Breast epithelium (tissue), 3 donors: ENCODE data around the gene TEC.

Experiments used
- POLR2A ChIP-seq: fragments of 450-650 bp; IDR thresholded peaks from one replicate; pipeline ENCODE4 v1.6.1; 2016; ENCODE audit warnings: antibody characterized with exemption, mild to moderate bottlenecking, moderate library complexity
- POLR2AphosphoS5 ChIP-seq, 3 donors: sonication (generic); formaldehyde crosslinking; IDR thresholded peaks; one replicate each; pipeline ENCODE4 v1.6.1; 2017; ENCODE audit warnings: antibody characterized with exemption in 3 of 3
- TF ChIP-seq, protein P1 (sequence below), 3 donors: fragments of 450-650 bp; IDR thresholded peaks; one replicate each; pipeline ENCODE4 v1.5.1; 2016 to 2017; ENCODE audit warnings: antibody characterized with exemption in 3 of 3, mild to moderate bottlenecking in 3 of 3, moderate library complexity in 3 of 3

DNA sequence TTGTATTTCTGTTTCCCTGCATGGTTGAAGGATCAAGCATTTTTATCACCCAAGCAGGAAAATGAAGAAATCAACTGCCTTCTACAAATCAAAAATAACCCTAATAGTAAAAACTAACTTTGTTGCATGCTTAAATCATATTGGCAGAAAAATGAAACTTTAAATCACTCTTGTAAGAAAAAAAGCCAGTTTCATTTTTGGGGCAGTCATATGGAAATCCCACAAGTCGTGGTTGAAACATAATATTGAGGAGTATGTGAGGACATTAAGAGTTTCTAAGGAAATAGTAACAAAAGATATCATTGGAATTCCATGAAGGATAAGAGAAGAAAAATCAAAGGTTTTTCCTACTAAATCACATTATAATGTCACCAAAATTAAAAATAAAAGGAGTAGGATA, 8.4 kb downstream of the TEC start:
- TF ChIP-seq, protein P1, sequence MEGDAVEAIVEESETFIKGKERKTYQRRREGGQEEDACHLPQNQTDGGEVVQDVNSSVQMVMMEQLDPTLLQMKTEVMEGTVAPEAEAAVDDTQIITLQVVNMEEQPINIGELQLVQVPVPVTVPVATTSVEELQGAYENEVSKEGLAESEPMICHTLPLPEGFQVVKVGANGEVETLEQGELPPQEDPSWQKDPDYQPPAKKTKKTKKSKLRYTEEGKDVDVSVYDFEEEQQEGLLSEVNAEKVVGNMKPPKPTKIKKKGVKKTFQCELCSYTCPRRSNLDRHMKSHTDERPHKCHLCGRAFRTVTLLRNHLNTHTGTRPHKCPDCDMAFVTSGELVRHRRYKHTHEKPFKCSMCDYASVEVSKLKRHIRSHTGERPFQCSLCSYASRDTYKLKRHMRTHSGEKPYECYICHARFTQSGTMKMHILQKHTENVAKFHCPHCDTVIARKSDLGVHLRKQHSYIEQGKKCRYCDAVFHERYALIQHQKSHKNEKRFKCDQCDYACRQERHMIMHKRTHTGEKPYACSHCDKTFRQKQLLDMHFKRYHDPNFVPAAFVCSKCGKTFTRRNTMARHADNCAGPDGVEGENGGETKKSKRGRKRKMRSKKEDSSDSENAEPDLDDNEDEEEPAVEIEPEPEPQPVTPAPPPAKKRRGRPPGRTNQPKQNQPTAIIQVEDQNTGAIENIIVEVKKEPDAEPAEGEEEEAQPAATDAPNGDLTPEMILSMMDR (IDR thresholded peaks at IDR 0.05): no peak
- no peak for TF ChIP-seq POLR2A
- no peak for TF ChIP-seq POLR2AphosphoS5 (IDR thresholded peaks at IDR 0.05)
